WI38 (cell line): Measurements from ENCODE around the gene PLEKHA1.

Source experiments
- H3K4me3 ChIP-seq: 2 replicates; pipeline ENCODE4 v1.5.1; 2011; ENCODE audit warnings: low read depth, mild to moderate bottlenecking, control low read depth, low read length
- TF ChIP-seq, protein P1 (sequence below): IDR thresholded peaks from 2 replicates; pipeline ENCODE4 v1.5.1; 2012; ENCODE audit warnings: low read depth, mild to moderate bottlenecking, control low read depth, low read length

Gene PLEKHA1

DNA sequence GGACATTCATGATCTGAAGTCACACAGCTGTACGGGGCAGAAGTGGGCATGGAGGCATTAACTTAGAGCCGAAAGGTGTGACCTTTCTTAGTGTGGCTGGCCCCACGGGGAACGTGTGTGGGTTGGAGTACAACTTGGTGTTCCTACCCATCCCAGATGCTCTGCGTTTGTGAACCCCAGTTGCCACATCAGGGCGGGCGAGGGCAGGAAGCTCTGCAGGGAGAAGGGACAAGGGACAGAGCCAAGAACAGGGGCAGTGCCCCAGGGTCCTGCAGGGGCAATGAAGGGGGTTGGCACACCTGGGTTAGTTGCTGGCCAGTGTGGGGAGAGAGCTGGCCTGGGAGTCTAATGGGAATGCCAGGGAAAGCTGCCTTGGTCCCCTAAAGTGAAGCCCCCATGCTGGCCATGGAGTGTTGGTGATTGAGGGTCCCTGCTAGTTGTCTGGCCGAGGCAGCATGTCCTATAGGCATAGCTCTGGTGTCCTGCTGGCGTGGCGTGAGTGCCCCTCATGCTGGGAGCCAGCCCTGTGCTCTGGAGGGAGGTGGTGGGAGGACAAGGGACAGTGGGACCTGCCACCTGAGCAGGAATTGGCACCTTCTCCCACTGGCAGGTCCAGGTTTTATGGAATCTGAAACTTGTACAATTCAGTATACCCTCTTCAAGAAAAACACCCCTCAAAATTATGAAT is 105.8 kb downstream of the PLEKHA1 start:
- TF ChIP-seq, protein P1, sequence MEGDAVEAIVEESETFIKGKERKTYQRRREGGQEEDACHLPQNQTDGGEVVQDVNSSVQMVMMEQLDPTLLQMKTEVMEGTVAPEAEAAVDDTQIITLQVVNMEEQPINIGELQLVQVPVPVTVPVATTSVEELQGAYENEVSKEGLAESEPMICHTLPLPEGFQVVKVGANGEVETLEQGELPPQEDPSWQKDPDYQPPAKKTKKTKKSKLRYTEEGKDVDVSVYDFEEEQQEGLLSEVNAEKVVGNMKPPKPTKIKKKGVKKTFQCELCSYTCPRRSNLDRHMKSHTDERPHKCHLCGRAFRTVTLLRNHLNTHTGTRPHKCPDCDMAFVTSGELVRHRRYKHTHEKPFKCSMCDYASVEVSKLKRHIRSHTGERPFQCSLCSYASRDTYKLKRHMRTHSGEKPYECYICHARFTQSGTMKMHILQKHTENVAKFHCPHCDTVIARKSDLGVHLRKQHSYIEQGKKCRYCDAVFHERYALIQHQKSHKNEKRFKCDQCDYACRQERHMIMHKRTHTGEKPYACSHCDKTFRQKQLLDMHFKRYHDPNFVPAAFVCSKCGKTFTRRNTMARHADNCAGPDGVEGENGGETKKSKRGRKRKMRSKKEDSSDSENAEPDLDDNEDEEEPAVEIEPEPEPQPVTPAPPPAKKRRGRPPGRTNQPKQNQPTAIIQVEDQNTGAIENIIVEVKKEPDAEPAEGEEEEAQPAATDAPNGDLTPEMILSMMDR = no peak
- H3K4me3 ChIP-seq = no peak overlapping the region

DNA sequence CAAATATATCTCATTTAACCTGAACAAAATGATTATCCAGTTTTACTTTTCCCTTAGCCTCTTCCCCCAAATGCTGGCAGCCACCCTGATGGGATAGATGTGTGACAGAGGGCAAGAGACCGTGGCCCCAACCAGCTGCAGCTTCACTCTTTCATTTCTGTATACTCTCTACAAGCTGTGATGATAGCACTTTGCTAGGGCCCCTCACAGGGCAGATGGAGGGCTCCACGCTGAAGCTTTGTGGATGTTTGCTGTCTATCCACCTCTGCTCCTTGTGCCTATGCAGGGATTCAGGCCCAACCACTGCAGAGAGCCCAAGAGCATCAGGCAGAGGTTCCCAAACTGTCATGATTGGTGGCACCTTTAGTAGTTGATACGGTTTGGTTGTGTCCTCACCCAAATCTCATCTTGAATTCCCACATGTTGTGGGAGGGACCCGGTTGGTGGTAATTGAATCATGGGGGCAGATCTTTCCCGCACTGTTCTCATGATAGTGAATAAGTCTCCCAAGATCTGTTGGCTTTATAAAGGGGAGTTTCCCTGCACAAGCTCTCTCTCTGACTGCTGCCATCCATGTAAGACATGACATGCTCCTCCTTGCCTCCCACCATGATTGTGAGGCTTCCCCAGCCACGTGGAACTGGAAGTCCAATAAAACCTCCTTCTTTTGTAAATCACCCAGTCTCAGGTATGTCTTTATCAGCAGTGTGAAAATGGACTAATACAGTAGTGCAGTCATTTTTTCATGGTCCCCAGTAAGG is 107.0 kb downstream of the PLEKHA1 start:
- TF ChIP-seq, protein P1 = no peak

More for the DNA sequence above, 107.0 kb downstream of the PLEKHA1 start:
- H3K4me3 ChIP-seq = no peak overlapping the region
